GM21423 (cell line): ENCODE measurements around the gene MIAT.

Source experiments
- ATAC-seq: cut with Tn5 transposase; IDR thresholded peaks from one replicate; pipeline ENCODE4 v1.9.1; 2021; ENCODE audit warnings: mild to moderate bottlenecking, moderate library complexity; ENCODE audit not compliant: unreplicated experiment

The MIAT gene

DNA sequence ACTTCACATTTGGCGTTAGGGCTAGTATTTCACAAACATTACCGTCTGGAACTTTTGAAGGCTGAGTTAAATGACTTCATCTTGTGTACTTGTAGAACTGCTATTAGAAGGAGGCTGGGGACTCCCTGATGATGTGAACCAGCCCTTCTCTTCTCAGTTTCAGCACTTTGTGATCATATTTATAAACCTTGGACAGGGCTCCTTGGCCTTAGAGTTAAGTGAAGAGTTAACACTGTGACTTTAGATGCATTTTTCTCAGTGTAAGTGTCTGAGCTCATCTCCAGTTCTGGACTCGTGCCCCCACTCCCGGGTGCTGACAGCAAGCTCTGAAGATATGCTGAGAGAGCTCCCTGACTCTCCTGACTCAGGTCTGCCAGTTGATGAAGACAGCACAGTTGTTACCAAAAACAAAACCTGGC lies 8.4 kb downstream of the MIAT start:
- peak; percentile 15 for ATAC-seq

DNA sequence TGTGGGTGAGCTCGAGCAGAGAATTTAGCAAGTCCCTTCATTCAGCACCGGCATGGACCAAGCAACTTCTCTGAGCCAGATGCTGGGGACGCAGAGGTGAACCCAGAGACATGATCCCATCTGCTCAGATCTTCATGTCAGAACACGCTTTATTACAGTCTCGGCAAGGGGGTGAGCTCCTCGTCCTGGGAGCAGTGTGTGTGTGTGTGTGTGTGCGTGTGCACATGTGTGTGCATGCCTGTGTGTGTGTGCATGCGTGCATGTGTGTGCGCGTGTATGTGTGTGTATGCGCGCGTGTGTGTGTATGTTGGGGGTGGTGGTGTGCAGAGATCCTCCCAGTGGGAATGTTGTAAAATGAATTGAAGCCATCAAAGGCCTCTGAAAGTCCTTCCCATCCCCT lies 9.8 kb downstream of the MIAT start:
- ATAC-seq: no peak

DNA sequence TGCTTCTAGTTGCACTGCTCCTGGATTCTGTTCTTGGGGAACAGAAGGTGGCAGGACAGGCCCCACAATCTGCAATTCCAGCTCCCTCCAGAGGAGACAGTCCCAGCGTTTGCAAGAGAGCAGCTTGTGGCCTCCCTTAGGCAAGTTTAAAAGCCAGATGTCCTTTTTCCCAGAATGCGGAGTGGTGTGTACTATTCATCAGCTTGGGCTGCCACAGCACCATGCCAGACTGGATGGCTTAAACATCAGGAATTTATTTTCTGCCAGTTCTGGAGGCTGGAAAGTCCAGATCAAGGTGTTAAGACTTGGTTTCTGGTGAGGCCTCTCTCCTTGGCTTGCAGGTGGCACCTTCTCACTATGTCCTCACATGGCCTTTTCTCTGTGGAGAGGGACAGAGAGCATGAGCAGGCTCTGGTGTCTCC lies 11.7 kb downstream of the MIAT start:
- no peak for ATAC-seq

DNA sequence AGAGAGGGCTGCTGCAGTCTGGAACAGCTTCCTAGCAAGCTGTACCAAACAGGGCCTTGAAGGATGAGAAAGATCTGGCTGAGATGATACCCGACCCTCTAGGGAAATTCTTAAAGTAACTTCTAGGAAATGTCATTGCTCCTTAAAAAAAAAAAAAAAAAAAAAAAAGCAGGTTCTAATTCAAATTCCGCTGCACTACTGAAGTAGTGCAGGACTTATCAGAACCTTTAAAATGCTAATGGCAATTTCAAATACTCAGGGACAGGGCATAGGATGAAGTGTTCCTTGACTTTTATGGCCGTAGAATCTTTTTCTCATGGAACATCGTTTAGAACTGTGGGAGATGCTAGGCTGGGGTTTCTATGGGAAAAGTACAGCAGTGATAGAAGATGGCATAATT lies 13.1 kb downstream of the MIAT start:
- ATAC-seq: no peak

DNA sequence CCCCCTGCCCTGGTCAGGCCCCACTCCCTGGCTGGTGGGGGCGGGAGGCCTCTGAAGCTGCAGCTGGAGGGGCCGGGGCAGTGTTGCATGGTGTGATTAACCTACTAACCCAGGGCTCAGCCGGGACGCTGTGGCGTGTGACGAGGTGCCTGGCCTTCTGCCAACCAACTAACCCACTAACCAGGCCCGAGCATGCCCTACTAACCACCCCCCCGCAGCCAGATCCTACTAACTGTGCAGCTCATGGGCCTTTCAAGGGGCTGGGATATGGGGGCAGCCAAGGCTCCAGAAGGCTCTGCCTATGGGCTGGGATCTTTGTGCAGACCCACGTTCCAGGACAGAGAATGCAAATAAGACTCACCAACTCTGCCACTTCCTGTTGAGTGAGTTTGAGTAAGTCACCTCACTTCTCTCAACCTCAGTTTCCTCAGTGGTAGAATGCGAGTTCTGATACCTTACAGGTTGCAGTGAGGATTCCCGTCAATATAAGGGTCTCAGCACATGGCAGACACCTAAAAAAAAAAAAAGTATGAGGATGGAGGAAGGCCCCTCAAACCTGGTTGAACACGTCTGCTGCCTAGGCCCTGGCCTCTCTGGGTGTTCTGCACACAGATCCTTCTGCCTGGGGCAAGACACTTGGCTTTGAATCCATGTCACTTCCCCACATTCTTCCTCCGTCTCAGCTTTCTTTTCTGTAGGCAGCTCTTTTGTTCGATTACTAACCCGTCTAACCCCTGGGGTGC lies 14.1 kb downstream of the MIAT start:
- ATAC-seq: no peak

DNA sequence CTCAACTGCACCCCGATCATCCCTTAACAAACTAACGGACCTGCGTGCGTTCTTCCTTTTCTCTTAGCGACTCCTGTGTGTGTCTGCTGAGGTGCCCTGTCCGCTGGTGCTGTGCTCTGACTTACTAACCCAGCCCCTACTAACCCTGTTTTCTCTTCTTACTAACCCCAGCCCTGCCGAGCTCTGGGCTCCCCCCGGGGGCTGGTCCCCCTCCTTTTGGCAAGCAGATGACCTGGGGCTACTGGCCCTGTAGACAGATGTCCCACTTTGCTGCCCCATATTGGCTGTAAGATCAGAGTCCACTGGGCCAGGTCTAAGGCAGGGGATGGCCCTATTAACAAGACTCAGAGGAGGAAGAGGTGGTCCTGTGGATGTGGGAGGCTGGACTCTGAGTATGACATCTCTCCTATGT lies 14.7 kb downstream of the MIAT start:
- peak; percentile 7 for ATAC-seq

DNA sequence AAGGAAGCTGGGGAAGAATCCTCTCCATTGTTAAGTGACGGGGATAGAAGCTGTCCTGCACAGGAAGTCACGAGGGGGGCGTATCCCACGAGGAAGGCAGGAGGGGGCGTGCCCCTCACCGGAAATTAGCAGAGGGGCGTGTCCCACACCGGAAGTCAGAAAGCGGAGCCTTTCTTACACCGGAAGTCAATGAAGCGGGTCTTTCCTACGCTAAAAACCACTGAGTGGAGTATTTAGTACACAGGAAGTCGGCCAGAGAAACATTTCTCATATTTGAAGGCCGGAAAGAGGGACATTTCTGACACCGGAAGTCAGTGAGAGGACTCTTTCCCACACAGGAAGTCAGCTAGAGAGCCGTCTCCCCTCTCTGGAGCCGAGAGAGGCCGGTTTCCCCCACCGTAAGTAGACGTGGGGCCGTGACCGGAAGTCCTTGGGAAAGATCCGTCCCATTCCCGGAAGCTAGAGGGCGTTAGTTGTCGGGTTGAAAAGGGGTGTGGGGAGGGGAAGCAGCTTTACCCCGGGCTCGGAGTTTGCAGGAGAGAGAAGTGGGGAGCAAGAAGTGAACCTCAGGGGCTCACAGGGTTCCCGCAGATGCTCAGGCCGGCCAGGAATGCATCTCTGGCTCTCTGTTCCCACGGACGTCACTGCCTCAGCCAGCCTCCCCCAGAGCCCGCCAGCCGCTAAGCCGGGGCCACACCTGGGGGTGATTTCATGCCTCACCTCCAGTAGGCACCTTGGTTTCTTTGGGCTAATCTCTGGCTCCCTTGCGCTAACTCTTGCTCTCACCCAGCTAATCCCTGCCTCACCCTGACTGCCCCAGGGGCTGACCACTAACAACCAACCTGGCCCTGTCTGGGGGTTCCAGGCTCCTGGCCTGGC lies 15.4 kb downstream of the MIAT start:
- ATAC-seq: peak; percentile 65

DNA sequence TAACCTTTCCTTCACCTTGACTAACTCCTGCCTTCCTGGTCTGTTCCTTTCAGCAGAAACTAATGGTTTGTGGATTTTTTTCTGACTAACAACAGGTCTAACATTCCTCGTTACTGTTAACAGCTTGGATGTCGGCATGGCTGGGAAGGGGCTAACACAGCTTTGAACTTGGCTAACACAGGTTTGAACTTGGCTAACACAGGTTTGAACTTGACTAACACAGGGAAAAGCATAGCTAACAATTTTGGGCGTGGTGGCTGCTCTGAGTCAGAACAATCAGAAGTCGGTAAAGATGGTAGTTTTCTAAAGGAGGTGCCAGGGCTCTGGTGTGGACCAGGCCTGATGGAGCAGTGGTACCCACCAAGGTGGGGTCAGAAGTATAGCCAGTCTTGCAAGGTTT lies 16.1 kb downstream of the MIAT start:
- no peak for ATAC-seq

DNA sequence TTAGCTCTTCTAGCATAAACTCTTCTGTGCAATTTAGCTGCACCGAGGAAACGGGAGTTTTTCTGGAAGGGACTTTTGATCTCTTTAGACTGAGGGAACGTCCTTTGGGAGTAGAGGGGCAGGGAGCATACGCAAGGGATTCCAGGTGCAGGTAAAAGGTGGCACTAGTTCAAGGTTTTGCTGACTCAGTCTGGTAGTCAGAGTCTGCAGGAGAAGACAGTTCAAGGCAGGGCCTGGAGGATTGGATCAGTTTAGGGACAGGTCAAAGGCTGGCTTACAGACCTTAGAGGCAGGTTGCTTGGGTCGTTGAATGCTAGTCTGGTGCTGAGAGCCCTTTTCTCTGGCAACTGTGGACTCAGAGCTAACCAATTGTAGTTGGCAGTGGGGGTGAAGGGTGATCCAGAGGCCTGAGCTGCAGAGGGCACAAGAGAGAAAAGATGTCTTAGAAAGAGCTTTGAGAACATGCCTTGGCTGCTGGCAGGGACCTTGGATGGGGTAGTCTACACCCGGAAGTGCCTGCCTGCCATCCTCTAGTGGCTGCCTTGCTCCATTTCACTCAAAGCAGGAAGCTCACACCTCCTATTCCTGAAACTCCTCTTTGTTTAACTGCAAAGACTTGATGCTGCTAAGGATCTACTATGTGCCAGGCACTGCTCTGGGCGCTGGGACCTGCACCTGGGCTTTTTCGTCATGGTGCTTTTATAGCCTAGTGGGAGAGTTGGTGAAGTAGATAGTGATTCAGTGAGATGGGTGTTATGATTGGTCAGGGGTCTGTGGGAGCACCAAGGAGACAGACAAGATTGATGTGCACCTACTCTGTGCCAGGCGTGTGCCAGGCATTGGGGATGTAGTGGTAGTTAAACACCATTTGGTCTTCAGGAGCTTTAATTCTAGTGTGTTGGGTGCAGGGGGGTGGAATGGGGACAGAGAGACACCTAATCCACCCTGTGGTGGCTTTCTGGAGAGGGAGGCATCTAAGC lies 17.1 kb downstream of the MIAT start:
- ATAC-seq: no peak

DNA sequence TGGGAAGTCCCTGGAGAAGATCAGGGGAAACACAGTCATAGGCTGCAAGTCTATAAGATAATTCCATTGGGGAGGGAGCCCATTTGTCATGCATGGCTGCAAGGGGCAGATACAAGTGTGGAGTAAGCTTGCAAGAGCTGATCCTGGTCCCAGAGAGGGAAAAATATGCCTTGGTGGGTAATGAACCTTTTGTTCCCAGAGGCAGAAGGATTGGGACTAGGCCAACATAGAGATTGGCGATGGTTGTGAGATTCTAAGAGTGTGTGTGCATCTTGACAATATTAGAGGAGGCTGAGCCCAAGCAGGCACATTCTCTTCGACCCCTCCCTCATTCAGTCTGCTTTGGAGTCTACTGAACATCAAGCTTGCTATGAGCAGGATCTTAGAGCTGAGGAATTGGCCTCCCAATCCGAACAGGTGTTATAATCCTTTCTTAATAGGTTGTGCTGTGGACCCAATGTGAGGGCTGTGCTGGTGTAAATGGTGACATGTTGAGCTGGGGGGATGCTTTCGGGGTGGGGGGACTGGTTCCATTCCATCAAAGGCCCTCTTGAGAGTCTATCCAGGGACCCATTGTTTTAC lies 18.4 kb downstream of the MIAT start:
- no peak for ATAC-seq

DNA sequence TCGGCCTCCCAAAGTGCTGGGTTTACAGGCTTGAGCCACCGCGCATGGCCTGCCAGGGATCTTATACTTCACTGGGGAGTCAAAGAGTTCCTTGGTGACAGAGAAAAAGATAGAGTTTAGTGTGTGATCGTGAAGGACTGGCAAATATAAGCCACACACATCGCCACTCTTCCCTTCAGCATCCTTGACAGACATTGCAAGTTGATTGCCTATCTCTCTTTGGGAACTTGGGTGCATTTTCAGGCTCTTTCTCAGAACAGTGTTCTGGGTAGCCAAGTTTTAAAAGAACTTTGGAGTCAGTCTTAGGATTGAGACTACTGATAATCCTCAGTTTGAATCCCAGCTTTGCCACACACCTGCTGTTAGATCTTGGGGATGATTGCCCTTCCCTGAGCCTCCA lies 19.8 kb downstream of the MIAT start:
- no peak for ATAC-seq

DNA sequence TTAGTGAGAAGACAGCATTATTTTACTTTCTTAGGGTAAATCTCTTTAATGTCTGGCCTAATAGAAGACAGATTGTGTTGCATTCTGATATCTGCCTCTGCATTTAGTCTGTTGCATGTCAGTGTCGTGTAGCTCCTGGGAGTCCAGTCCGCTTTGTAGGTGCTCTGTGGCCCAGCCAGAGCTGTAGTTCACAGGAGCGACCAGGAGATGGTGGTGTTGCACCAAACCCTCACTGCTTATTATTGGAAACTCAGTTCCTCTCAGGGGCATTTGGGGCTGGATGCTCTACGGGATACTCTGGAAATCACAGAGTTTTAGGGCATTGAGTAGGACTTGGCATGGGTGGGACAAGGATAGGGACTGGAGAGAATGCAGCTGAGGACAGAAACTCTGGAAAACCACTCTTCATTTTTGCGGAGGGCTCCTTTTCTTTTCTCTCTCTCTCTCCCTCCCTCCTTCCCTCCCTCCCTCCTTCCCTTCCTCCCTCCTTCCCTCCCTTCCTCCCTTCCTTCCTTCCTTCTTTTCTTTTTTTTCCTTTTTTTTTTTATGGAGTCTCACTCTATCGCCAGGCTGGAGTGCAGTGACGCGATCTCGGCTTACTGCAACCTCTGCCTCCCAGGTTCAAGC lies 21.7 kb downstream of the MIAT start:
- ATAC-seq: no peak

DNA sequence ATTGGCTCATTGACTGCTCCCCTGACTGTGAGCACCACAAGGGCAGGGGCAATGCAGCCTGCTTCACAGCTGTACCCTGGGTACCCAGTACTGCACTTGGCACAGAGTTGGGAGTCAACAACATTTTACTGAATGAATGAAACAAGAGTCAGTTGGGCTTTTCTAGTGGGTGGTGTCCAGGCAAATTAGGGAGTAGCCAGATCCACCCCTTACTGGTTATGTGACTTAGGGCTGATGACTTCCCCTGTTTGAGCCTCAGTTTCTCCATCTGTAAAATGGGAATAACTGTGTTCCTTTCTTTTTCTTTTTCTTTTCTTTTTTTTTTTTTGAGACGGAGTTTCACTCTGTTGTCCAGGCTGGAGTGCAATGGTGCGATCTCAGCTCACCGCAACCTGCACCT lies 23.1 kb downstream of the MIAT start:
- ATAC-seq: no peak

DNA sequence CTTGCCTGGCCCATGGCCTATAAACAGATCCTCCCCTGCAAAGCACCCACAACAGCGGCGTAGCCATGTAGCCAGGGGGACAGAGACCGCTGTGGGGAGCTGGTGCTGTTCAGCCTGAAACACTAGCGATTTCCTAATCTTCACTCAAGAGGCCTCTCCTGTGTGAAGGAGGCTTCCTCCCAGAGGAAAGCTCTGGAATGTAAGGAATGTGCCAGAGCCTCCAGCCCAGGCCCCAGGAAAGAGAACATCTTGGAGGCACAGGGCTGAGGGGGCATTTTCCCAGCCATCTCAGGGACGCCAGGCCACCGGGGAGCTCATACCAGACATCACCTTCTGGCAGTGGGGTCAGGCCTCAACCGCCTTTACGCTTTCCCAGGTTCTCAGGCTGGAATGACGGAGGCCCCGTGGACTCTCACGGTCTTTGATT lies 24.0 kb downstream of the MIAT start:
- no peak for ATAC-seq

DNA sequence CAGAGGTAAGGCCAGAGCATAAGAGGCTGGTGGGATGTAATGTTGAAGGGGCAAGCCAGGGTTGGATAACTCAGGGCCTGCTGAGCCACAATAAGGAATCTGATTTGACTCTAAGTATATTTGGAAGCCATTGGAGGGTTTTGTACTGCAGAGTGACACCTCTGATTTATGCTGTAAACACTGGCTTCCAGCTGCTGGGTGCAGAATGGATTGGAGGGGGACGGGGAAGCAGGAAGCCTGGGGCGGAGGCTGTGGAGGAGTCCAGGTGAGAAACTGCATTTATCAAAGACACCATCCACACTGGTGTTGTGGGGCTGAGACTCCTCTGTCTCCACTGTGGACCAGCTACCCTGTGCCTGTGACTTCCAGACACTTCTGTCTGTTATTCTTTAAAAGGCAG lies 26.8 kb downstream of the MIAT start:
- no peak for ATAC-seq

DNA sequence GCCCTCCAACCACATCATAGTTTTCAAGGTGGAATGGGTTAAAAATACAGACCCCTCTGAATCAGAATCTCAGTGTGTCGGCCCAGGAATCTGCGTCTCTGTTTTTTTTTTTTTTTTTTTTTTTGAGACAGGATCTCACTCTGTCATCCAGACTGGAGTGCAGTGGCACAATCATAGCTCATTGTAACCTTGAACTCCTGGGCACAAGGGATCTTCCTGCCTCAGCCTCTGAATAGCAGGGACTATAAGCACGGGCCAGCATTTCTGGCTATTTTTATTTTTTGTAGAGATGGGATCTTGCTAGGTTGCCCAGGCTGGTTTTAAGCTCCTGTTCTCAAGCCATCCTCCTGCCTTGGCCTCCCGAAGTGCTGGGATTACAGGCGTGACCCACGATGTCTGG lies 28.2 kb downstream of the MIAT start:
- ATAC-seq: no peak

DNA sequence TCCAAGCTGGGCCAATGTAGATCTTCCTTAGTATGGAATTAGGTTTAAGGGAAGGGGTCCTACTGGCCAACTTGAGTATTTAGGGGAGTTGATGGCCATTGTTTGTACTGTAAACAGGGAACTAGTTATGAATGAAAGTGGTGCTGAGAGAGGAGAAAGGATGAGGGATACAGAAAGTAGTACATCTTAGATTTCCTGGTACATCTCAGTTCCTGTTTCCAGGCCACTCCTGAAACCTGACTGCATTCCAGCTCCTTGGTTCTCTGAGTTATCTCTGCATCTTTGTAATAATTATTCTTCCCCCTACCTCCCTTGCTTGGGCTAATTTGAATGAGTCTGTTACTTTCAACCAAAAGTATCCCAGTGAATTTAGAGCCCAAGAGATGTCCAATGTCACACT lies 30.1 kb downstream of the MIAT start:
- no peak for ATAC-seq

DNA sequence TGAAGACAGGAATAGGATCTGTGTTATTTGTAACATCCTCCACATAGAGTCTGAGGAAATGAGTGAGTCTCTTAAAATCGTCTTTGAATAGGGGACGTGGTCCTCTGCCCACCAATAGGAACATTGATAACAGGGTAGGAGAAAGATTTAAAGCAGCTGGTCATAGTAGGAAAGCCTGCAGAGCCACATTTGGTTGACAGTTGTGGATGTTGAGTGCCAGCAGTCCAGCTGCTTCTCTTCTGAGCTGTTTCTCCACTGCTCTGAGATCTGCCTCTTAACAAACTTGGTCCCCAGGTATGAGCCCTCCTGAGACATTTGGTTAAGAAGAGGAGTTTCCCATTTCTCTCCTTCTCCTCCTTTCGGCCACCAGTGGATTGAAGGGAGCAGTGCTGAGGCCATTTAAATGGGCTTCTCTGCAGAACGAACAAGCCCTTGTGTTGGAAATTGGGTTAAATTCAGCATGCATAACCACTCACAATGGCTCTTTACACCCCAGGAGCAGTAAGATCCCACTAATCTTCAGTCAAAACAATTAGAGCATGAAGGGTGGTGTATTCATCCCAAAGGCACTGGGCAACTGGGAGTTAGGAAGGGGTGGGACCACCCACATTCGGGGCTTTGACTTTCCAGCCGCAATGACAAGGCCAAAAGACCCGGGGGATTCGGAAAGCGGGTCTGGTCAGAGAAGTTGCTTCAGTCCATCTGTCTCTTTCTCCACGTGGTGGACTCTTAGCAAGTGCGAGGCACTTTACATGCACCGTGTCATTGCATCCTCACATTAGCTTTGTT lies 32.3 kb downstream of the MIAT start:
- no peak for ATAC-seq

DNA sequence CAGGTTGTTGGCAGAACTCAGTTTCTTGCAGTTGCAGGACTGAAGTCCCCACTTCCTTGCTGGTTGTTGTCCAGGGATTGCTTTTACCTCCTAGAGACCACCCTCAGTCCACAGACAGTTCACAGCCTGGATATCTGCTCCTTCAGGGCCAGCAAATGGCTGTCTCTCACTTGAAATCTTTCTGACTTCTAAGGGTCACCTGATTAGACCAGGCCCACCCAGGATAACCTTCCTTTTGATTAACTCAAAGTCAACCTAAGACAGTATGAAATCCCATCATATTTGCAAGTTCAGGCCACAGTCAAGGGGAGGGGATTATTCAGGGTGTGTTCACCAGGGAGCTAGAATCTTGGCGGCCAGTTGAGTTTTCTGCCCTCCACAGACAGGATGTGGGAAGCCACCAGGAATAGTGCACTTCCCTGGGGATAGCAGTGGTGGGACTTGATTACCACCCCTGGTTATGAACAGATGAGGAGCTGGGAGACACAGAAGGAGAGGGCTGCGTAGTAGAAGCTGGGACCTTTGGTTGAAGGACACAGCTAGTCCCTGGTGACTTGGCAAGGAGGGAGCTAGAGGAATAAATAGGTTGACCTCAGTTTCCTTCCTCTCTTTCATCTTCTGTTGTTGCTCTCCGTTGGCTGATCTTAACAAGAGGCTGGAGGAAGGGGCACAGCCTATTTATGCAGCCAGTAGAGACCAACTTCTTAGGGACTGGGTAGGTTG lies 33.4 kb downstream of the MIAT start:
- ATAC-seq: no peak
